HCT116 (cell line): ENCODE results near the gene USP54. TPM values are rescaled to one million over a fixed set of nuclear protein-coding genes. Genes with fewer than 3 reads are reported as not detected.

Experiments used
- ATAC-seq: fragments of 200-7000 bp; cut with Tn5 transposase; 2 replicates; pipeline ENCODE4 v1.9.1; 2020; ENCODE audit warnings: mild to moderate bottlenecking, moderate library complexity
- BruUV-seq: library from RNA; stranded (reverse); fragments of 400-500 nt; replicated peaks from 2 replicates; lab custom pipeline; 2021; lab: Mats Ljungman, UMichigan
- CTCF ChIA-PET: fragments of 300-600 bp; sonication (Branson Sonifier 250); formaldehyde crosslinking; loops from one replicate; lab custom pipeline; 2021; ENCODE audit warnings: antibody characterized with exemption; lab: Charles Lee
- POLR2A ChIA-PET: fragments of 300-600, 350-600 bp; sonication (Branson Sonifier 250); formaldehyde crosslinking; loops from one replicate; lab custom pipeline; 2021; ENCODE audit warnings: antibody characterized with exemption; lab: Charles Lee
- RAD21 ChIA-PET, 2 experiments: fragments of 300-600 bp; sonication (Branson Sonifier 250); formaldehyde crosslinking; loops; one replicate each; lab custom pipeline; 2023; ENCODE audit warnings: low total read pairs in 2 of 2; ENCODE audit not compliant: uncharacterized antibody in 2 of 2, unreplicated experiment in 2 of 2, low non-redundant PET in 1 of 2; lab: Charles Lee
- DNase-seq: peaks from one replicate; pipeline ENCODE4 v3.0.0-alpha.2; 2010; ENCODE audit warnings: low read depth, low spot score
- H2AFZ ChIP-seq: fragments of 200-600 bp; shearing (Covaris generic), sonication (generic); 2 replicates; pipeline ENCODE4 v1.6.1; 2017; ENCODE audit warnings: low read depth, mixed run types, mixed read lengths, antibody characterized with exemption, low read length; ENCODE audit not compliant: poor library complexity, severe bottlenecking
- H3K27ac ChIP-seq: 2 replicates; pipeline ENCODE4 v1.5.1; 2012; ENCODE audit warnings: low read depth, low read length
- H3K27me3 ChIP-seq: fragments of 200-600 bp; sonication (generic); 2 replicates; pipeline ENCODE4 v1.6.1; 2016; ENCODE audit warnings: mixed run types, low read length, mixed read lengths; ENCODE audit not compliant: insufficient read depth
- H3K36me3 ChIP-seq, 2 experiments: fragments of 200-500 bp in 1 of 2; fragments of 200-600 bp in 1 of 2; sonication (Bioruptor generic) in 1 of 2; sonication (generic) in 1 of 2; 2 replicates each; pipeline versions ENCODE4 v1.5.1 to v1.6.1; 2014 to 2016; ENCODE audit warnings: low read length in 2 of 2, inconsistent platforms in 1 of 2, mixed read lengths in 1 of 2, mixed run types in 1 of 2; ENCODE audit not compliant: insufficient read depth in 2 of 2, control insufficient read depth in 1 of 2
- H3K4me1 ChIP-seq, 2 experiments: fragments of 200-600 bp in 1 of 2; sonication (generic) in 1 of 2; 2 replicates each; pipeline versions ENCODE4 v1.5.1 to v1.6.1; 2012 to 2017; ENCODE audit warnings: low read length in 2 of 2, inconsistent platforms in 1 of 2, mild to moderate bottlenecking in 1 of 2, mixed read lengths in 1 of 2, mixed run types in 1 of 2, moderate library complexity in 1 of 2; ENCODE audit not compliant: insufficient read depth in 2 of 2, control insufficient read depth in 1 of 2
- H3K4me2 ChIP-seq: fragments of 200-600 bp; sonication (generic); 2 replicates; pipeline ENCODE4 v1.6.1; 2017; ENCODE audit warnings: mixed run types, low read length, mixed read lengths
- H3K4me3 ChIP-seq, 2 experiments: fragments of 200-600 bp in 1 of 2; sonication (generic) in 1 of 2; replicated peaks in 1 of 2; 2 replicates each; pipeline ENCODE4 v1.5.1; 2011 to 2016; ENCODE audit warnings: low read length in 2 of 2, control low read depth in 1 of 2, low read depth in 1 of 2, mild to moderate bottlenecking in 1 of 2, mixed read lengths in 1 of 2, mixed run types in 1 of 2
- H3K79me2 ChIP-seq: fragments of 200-600 bp; sonication (generic); 2 replicates; pipeline ENCODE4 v1.6.1; 2017; ENCODE audit warnings: mild to moderate bottlenecking, mixed run types, low read length, moderate library complexity, mixed read lengths; ENCODE audit not compliant: insufficient read depth
- H3K9ac ChIP-seq: fragments of 200-600 bp; sonication (generic); 2 replicates; pipeline ENCODE4 v1.6.1; 2016; ENCODE audit warnings: low read length, mixed read lengths
- H3K9me2 ChIP-seq: fragments of 200-600 bp; sonication (generic), shearing (Covaris generic); 2 replicates; pipeline ENCODE4 v1.6.1; 2017; ENCODE audit warnings: mixed run types, mild to moderate bottlenecking, moderate library complexity; ENCODE audit not compliant: insufficient read depth
- H3K9me3 ChIP-seq, 2 experiments: fragments of 200-500 bp in 1 of 2; fragments of 200-600 bp in 1 of 2; sonication (Bioruptor generic) in 1 of 2; sonication (generic) in 1 of 2; 2 replicates each; pipeline ENCODE4 v1.6.1; 2014 to 2017; ENCODE audit warnings: low read length in 2 of 2, mixed read lengths in 2 of 2, inconsistent platforms in 1 of 2, low read depth in 1 of 2, mild to moderate bottlenecking in 1 of 2, mixed run types in 1 of 2, moderate library complexity in 1 of 2; ENCODE audit not compliant: control insufficient read depth in 1 of 2, insufficient read depth in 1 of 2
- H4K20me1 ChIP-seq: fragments of 200-600 bp; sonication (generic), shearing (Covaris generic); 2 replicates; pipeline ENCODE4 v1.6.1; 2017; ENCODE audit warnings: mixed run types, mild to moderate bottlenecking, moderate library complexity; ENCODE audit not compliant: insufficient read depth
- CEBPB ChIP-seq: IDR thresholded peaks from 2 replicates; pipeline ENCODE4 v1.6.1; 2012; ENCODE audit warnings: low read depth
- ELF1 ChIP-seq: IDR thresholded peaks from 2 replicates; pipeline ENCODE4 v1.6.1; 2012; ENCODE audit warnings: low read depth, borderline replicate concordance
- EZH2 ChIP-seq: fragments of 200-600 bp; sonication (generic); IDR thresholded peaks from 2 replicates; pipeline ENCODE4 v1.6.1; 2017; ENCODE audit warnings: antibody characterized with exemption, mixed run types
- EZH2phosphoT487 ChIP-seq: fragments of 200-600 bp; IDR thresholded peaks from 2 replicates; pipeline ENCODE4 v1.6.1; 2018; ENCODE audit warnings: antibody characterized with exemption, borderline replicate concordance
- FOSL1 ChIP-seq: IDR thresholded peaks from 2 replicates; pipeline ENCODE4 v1.6.1; 2012; ENCODE audit warnings: low read depth
- POLR2A ChIP-seq: IDR thresholded peaks from 2 replicates; pipeline ENCODE4 v1.7.0; 2011; ENCODE audit warnings: borderline replicate concordance; ENCODE audit not compliant: insufficient read depth, insufficient read length; ENCODE audit errors: extremely low read depth
- RAD21 ChIP-seq: IDR thresholded peaks from 2 replicates; pipeline ENCODE4 v1.6.1; 2012; ENCODE audit warnings: low read depth, mild to moderate bottlenecking
- SIN3A ChIP-seq: IDR thresholded peaks from 2 replicates; pipeline ENCODE4 v1.6.1; 2012; ENCODE audit warnings: low read depth
- SRF ChIP-seq: IDR thresholded peaks from 2 replicates; pipeline ENCODE4 v1.6.1; 2012; ENCODE audit warnings: low read depth
- TCF7L2 ChIP-seq: IDR thresholded peaks from 2 replicates; pipeline ENCODE4 v1.7.0; 2011; ENCODE audit warnings: borderline replicate concordance, inconsistent platforms; ENCODE audit not compliant: insufficient read depth, insufficient read length; ENCODE audit errors: extremely low read depth
- ZFX ChIP-seq: fragments of 450-650 bp; IDR thresholded peaks from 2 replicates; pipeline ENCODE4 v1.6.1; 2017
- ZNF274 ChIP-seq: fragments of 200-500 bp; sonication (Bioruptor generic); IDR thresholded peaks from 2 replicates; pipeline ENCODE4 v1.6.1; 2014; ENCODE audit warnings: mild to moderate bottlenecking, low read depth, low read length, inconsistent platforms
- intact Hi-C: fragments of 100-400 bp; cut with micrococcal nuclease; formaldehyde crosslinking; loops from 2 replicates; pipeline ENCODE4 v1.10.0; 2022
- total RNA-seq: library from RNA; stranded (reverse); gene quantifications from one replicate; pipeline ENCODE4 v1.2.1, GENCODE V29; 2021; ENCODE audit not compliant: unreplicated experiment
- TF ChIP-seq, protein P1 (sequence below), 3 experiments: fragments of 200-600 bp in 1 of 3; sonication (generic) in 1 of 3; IDR thresholded peaks in 2 of 3; conservative IDR thresholded peaks in 1 of 3; 2 replicates each; pipeline ENCODE4 v1.5.1; 2012 to 2017; ENCODE audit warnings: low read depth in 2 of 3, low read length in 2 of 3, antibody characterized with exemption in 1 of 3, borderline replicate concordance in 1 of 3, control low read depth in 1 of 3, mild to moderate bottlenecking in 1 of 3, mixed read lengths in 1 of 3, mixed run types in 1 of 3, moderate library complexity in 1 of 3; ENCODE audit not compliant: insufficient read depth in 1 of 3
- TF ChIP-seq, protein P2 (sequence below): IDR thresholded peaks from 2 replicates; pipeline ENCODE4 v1.6.1; 2012
- TF ChIP-seq, protein P3 (sequence below): IDR thresholded peaks from 2 replicates; pipeline ENCODE4 v1.6.1; 2012
- TF ChIP-seq, protein P4 (sequence below): IDR thresholded peaks from 2 replicates; pipeline ENCODE4 v1.6.1; 2012; ENCODE audit warnings: low read depth

USP54 gene
- total RNA-seq, 1 experiment from 2014 or later = 28.0 TPM

DNA sequence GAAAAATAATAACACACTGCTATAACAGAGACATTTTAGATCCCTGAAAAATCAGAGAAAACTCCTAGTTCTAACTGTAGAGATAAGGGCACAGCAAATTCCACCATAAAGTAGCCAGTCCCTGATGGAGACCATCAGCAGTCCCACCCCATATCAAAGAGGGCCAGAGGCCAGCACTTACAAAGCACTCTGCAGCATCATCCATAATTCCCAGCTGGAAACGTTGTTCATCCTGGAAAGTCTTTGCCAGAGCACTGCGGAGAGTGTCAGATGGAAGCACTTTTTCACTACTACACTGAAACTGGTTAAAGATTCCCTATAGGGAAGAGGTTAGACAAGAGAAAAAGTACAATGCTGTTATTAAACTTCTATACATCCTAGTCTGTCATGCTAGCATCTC is 45.8 kb downstream of the USP54 start:
- BruUV-seq = no TSS peak
- POLR2A ChIA-PET = no interaction called here

More for the DNA sequence above, 45.8 kb downstream of the USP54 start:
- H4K20me1 ChIP-seq = no peaks in the 10 kb centered on the region
- intact Hi-C loops = no loop called here
- ATAC-seq = no peak
- no peaks in the 10 kb centered on the region for H3K9me2 ChIP-seq
- H3K4me1 ChIP-seq = no peaks in the 10 kb centered on the region; a peak in 1 of 4 replicates
- H3K4me2 ChIP-seq = no peak overlapping the region
- no peak overlapping the region for H3K9ac ChIP-seq
- no peaks in the 10 kb centered on the region for H3K36me3 ChIP-seq
- CTCF ChIA-PET = no interaction called here
- H3K79me2 ChIP-seq = no peaks in the 10 kb centered on the region
- TF ChIP-seq ELF1 (no peak), TCF7L2 (no peak), FOSL1 (no peak), ZNF274 (no peak), EZH2phosphoT487 (no peak), ZFX (no peak), SRF (no peak), POLR2A (no peak), RAD21 (no peak), CEBPB (no peak), SIN3A (no peak), EZH2 (no peak)
- TF ChIP-seq, protein P1, sequence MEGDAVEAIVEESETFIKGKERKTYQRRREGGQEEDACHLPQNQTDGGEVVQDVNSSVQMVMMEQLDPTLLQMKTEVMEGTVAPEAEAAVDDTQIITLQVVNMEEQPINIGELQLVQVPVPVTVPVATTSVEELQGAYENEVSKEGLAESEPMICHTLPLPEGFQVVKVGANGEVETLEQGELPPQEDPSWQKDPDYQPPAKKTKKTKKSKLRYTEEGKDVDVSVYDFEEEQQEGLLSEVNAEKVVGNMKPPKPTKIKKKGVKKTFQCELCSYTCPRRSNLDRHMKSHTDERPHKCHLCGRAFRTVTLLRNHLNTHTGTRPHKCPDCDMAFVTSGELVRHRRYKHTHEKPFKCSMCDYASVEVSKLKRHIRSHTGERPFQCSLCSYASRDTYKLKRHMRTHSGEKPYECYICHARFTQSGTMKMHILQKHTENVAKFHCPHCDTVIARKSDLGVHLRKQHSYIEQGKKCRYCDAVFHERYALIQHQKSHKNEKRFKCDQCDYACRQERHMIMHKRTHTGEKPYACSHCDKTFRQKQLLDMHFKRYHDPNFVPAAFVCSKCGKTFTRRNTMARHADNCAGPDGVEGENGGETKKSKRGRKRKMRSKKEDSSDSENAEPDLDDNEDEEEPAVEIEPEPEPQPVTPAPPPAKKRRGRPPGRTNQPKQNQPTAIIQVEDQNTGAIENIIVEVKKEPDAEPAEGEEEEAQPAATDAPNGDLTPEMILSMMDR (IDR thresholded peaks at IDR 0.05 in 2 of 3, conservative IDR thresholded peaks at IDR 0.05 in 1 of 3; ENCODE audit: borderline replicate concordance in 1 of 3, insufficient read depth in 1 of 3, low read depth in 2 of 3, low read length in 2 of 3) = no peak
- TF ChIP-seq, protein P2, sequence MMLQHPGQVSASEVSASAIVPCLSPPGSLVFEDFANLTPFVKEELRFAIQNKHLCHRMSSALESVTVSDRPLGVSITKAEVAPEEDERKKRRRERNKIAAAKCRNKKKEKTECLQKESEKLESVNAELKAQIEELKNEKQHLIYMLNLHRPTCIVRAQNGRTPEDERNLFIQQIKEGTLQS = no peak
- TF ChIP-seq, protein P3, sequence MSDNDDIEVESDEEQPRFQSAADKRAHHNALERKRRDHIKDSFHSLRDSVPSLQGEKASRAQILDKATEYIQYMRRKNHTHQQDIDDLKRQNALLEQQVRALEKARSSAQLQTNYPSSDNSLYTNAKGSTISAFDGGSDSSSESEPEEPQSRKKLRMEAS = no peak
- TF ChIP-seq, protein P4, sequence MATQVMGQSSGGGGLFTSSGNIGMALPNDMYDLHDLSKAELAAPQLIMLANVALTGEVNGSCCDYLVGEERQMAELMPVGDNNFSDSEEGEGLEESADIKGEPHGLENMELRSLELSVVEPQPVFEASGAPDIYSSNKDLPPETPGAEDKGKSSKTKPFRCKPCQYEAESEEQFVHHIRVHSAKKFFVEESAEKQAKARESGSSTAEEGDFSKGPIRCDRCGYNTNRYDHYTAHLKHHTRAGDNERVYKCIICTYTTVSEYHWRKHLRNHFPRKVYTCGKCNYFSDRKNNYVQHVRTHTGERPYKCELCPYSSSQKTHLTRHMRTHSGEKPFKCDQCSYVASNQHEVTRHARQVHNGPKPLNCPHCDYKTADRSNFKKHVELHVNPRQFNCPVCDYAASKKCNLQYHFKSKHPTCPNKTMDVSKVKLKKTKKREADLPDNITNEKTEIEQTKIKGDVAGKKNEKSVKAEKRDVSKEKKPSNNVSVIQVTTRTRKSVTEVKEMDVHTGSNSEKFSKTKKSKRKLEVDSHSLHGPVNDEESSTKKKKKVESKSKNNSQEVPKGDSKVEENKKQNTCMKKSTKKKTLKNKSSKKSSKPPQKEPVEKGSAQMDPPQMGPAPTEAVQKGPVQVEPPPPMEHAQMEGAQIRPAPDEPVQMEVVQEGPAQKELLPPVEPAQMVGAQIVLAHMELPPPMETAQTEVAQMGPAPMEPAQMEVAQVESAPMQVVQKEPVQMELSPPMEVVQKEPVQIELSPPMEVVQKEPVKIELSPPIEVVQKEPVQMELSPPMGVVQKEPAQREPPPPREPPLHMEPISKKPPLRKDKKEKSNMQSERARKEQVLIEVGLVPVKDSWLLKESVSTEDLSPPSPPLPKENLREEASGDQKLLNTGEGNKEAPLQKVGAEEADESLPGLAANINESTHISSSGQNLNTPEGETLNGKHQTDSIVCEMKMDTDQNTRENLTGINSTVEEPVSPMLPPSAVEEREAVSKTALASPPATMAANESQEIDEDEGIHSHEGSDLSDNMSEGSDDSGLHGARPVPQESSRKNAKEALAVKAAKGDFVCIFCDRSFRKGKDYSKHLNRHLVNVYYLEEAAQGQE = no peak
- TF ChIP-seq, all 23 proteins: peak for 0
- Histone ChIP-seq H3K27ac (no peak overlapping the region), H3K9me3 (no peaks in the 10 kb centered on the region), H3K27me3 (no peaks in the 10 kb centered on the region), H2AFZ (no peak overlapping the region), H3K4me3 (no peak overlapping the region)
- no peak for DNase-seq
- RAD21 ChIA-PET = no interaction called here
